PC-3 (cell line): ENCODE measurements around the gene PDSS1.

ENCODE experiments used
- EZH2phosphoT487 ChIP-seq: fragments of 300-600 bp; sonication (generic); IDR thresholded peaks from 2 replicates; pipeline ENCODE4 v1.6.1; 2018; ENCODE audit warnings: mild to moderate bottlenecking, antibody characterized with exemption, low read length, borderline replicate concordance
- TF ChIP-seq, protein P1 (sequence below): fragments of 300-600 bp; sonication (generic); conservative IDR thresholded peaks from 2 replicates; pipeline ENCODE4 v1.5.1; 2017; ENCODE audit warnings: antibody characterized with exemption, low read depth, mild to moderate bottlenecking, low read length

DNA sequence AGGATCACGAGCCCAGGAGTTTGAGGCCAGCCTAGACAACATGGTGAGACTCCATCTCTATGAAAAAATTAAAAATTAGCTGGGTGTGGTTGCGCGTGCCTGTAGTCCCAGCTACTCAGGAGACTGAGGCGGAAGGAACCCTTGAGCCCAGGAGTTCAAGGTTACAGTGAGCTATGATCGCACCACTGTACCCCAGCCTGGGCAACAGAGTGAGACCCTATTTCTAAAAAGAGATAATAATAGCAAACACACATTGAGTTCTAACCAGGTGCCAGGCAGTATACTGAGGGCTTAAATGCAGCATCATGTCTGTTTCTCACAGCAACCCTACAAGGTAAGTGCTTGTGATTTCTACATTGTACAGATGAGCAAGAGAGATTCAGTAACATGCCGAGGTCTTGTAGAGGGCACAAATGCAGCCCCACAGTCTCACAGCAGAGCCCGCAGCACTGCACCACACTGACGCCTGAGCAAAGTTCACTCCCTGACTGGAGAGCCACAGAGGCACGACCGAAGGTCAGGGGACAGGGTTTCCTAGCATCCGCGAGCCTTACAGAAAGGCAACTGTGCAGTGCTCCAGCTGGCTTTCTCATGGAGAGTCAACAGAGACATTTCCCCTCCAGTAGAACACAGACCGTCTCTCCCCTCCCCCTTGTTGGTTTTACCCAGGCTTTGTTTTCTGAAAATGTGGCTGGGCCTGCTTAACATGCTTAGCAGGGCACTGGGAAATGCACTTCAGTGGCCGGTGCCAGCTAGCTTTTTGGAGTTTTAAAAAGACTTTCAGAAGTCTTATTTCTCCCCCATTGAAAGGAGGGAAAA lies 36.5 kb downstream of the PDSS1 start:
- TF ChIP-seq, protein P1, sequence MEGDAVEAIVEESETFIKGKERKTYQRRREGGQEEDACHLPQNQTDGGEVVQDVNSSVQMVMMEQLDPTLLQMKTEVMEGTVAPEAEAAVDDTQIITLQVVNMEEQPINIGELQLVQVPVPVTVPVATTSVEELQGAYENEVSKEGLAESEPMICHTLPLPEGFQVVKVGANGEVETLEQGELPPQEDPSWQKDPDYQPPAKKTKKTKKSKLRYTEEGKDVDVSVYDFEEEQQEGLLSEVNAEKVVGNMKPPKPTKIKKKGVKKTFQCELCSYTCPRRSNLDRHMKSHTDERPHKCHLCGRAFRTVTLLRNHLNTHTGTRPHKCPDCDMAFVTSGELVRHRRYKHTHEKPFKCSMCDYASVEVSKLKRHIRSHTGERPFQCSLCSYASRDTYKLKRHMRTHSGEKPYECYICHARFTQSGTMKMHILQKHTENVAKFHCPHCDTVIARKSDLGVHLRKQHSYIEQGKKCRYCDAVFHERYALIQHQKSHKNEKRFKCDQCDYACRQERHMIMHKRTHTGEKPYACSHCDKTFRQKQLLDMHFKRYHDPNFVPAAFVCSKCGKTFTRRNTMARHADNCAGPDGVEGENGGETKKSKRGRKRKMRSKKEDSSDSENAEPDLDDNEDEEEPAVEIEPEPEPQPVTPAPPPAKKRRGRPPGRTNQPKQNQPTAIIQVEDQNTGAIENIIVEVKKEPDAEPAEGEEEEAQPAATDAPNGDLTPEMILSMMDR, result no peak
- no peak for TF ChIP-seq EZH2phosphoT487
